ENCODE measurements around the gene STPG3. TPM values are rescaled to one million over a fixed set of nuclear protein-coding genes. Genes with fewer than 3 reads are reported as not detected.
"Not testable (repeated sequence)": the region's sequence is repeated elsewhere in the genome, so short reads cannot be mapped to it uniquely, and the experiment has no call there.

Gene STPG3
- polyA plus RNA-seq, 12 donors = 0.24 to 0.54 (median 0.30) TPM; not detected in 6

DNA sequence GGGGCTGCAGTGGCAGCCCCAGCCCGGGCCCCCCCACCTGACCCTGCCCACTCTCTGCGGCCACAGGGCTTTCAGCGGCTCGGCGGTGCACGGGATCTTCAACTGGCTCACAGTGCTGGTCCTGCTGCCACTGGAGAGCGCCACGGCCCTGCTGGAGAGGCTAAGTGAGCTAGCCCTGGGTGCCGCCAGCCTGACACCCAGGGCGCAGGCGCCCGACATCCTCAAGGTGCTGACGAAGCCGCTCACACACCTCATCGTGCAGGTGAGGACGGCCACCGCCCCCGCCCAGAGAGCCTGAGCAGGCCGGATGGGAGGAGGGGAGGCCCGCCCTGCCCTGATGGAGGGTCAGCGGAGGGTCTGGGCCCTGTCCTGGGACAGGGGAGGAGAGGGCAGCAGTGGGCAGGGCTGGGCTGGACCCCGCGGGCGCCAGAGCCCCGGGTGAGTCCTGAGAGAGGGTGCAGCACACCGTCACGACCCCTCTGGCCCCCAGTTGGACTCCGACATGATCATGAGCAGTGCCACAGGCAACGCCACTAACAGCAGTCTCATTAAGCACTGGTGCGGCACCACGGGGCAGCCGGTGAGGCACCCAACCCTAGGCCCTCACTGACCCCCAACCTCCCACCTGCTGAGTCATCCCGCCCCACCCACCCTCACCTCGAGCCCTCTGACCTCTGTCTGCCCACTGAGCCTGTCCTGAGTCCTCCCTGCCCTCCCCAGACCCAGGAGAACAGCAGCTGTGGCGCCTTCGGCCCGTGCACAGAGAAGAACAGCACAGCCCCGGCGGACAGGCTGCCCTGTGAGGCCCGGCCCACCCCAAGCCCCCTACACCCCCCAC, 17.7 kb upstream of the STPG3 start:
- DNase-seq = no peak

DNA sequence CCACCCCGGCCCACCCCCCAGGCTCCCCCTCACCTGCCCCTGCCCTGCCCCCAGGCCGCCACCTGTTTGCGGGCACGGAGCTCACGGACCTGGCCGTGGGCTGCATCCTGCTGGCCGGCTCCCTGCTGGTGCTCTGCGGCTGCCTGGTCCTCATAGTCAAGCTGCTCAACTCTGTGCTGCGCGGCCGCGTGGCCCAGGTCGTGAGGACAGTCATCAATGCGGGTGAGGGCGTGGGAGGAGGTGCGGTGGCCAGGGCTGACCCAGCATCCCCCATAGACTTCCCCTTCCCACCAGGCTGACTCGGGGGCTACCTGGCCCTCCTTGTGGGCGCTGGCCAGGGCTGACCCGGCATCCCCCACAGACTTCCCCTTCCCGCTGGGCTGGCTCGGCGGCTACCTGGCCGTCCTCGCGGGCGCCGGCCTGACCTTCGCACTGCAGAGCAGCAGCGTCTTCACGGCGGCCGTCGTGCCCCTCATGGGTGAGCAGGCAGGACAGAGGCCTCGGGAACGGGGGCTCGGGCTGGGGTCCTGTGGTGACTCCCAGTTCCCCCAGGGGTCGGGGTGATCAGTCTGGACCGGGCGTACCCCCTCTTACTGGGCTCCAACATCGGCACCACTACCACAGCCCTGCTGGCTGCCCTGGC, 16.9 kb upstream of the STPG3 start:
- no peak for DNase-seq

DNA sequence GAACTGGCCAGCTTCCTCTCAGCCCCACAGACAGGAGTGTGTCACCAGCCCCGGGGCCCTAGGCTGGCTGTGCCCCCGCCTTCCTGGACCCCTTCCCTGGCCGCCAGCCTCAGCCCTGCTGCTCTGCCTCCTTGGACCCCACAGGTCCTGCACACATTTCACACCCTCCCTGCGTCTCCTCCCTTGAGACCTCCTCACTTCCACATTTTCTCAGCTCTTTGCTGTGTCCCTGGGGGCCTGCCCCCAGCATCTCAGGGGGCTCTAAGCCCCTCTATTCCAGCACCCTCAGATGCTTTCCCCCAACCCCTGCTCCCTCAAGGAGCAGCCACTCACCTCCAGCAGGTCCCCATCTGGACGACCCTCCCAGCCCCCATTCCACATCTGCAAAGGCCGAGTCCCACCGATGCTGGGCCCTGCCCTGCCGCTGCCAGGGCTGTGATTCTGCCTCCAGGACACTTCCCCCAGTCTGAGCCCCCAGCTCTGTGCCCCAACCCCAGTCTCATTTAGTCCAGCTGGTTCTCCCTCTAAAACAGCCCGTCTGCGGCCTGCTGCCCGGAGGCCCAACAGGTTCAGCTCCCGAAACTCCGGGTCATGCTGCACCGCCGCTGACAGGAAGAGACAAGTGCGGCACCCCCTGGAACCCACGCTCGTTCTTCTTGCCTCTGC, 16.2 kb upstream of the STPG3 start:
- DNase-seq = no peak

DNA sequence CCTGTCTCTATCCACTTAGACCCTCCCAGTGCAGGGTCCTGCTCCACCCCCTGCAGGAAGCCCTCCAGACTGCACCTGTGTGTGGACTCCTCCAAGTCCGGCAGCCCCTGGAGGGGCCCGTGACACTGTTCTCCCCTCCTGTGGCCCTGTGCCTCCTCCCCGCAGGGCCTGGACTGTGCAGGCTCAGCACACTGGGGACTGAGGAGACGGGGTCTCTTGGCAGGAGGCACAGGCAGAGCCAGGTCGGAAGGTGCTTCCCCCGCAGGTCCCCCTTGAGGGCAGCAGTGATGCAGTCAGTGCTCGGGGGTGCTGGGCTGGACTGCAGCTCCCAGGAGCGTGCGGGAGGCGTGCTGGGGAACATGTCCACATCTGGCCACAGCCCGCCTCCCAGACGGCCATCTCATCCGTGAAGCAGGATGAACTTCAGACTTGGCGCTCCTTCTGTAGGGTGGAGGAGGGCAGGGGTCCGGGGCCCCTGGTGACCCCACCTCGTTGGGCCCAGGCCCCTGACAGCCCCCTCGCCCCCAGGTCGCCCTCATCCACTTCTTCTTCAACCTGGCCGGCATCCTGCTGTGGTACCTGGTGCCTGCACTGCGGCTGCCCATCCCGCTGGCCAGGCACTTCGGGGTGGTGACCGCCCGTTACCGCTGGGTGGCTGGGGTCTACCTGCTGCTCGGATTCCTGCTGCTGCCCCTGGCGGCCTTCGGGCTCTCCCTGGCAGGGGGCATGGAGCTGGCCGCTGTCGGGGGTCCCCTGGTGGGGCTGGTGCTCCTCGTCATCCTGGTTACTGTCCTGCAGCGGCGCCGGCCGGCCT, 15.5 kb upstream of the STPG3 start:
- DNase-seq = no peak

DNA sequence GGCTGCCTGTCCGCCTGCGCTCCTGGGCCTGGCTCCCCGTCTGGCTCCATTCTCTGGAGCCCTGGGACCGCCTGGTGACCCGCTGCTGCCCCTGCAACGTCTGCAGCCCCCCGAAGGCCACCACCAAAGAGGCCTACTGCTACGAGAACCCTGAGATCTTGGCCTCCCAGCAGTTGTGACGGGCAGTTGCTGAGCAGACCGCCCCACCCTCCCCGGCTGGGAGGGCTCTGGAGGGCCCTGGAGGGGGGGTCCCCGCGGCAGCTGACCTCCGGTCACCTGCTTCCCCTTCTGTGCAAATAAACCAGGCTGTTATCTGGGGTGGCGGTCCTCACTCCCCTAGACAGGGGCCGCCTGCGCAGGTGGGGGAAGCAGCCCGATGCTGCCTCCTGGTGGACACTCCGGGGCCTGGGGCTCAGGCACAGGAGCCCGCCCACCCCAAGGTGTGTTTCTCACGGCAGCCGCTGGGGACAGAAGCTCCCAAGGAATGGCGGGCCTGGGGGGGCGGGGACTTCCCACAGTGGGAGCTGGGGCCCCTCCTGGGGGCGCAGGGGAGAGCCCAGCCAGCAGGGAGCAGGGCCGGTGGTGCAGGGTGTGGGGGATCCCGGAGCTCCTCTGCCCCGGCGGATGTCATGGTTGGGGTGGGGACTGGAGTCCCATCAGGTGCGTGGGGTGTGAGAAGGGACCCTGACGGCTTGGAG, 14.7 kb upstream of the STPG3 start:
- peak; percentile 72 for DNase-seq

DNA sequence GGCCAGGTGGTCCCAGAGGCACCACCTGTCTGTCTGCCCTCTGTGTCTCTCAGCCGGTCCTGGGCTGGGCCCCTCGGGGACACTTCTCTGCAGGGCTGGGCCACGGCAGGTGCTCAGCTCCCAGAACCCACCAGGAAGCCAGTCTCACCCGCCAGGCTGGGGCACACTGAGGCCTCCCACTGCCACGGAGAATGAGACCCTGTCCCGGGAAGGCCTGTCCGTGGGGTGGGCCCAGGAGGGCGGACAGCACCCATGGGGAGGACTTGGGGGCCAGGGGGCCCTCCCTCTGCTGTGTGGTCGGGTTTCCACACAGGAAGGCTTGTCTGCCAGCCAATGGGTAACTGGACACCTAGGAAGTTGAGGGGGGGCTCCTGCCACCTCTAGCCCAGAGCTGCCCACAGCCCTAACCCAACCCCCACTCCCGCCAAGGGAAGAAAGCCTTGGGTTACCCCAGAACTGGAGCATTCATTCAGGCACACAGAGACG, 14.1 kb upstream of the STPG3 start:
- no peak for DNase-seq

DNA sequence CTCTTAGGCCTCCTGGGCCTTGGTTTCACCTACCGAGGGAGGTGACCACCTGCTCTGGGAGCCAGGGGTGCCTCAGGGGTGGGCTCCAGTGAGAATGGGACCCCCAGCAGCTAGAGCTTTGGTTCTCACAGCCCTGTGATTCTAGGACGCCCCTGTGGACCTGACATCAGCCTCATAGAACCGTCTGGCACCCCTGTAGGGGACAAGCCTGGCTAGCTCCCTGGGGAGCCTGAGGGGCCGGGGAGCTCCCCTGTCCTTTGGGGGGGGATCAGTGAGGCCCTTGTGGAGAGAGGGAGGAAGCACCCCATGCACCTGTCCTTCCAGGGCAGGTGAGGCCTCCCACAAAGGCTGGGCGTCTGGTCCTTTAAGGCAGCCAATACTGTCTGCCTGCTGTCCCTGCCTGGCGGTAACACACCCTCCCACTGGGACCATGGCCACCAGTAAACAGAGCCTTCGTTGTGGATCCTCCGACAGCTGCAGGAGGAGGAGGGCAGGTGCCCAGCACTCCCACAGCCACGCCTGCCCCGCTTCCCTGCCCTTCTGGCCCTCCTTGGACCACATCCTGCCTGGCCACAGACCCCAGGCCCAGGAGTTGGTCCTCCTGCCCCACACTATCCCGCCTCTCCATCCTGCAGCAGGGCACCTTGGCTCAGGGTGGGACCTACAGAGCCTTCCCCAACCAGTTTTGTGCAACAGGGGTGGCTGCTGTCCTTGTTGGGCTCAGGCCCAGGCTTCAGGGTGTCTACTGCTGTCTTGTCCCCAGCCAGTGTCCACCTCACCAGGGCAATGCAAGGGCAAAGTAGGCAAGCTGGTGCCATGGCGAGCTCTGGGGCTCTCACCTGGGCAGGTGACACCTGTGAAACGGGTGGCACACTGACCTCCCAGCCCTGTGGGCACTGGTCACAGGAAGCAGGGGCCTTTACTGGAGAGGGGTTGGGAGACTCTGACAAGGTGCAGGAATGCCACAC, 13.0 kb upstream of the STPG3 start:
- DNase-seq = no peak

DNA sequence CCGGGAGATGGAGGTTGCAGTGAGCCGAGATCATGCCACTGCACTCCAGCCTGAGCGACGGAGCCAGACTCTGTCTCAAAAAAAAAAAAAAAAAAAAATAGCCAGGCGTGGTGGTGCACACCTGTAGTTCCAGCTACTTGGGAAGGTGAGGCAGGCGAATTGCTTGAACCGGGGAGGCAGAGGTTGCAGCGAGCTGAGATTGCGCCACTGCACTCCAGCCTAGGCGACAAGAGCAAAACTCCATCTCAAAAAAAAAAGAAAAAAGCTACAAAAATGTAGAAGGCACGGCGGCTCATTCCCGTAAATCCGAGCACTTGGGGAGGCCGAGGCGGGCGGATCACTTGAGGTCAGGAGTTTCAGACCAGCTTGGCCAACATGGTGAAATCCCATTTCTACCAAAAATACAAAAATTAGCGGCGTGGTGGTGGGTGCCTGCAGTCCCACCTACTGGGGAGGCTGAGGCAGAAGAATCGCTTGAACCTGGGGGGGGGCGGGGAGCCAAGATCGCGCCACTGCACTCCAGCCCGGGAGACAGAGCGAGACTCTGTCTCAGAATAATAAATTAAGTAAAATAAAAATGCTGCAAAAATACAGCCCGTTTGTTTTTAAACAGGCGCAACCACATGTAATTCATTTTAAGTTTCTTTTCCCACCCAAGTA, 11.4 kb upstream of the STPG3 start:
- not testable (repeated sequence) for DNase-seq

DNA sequence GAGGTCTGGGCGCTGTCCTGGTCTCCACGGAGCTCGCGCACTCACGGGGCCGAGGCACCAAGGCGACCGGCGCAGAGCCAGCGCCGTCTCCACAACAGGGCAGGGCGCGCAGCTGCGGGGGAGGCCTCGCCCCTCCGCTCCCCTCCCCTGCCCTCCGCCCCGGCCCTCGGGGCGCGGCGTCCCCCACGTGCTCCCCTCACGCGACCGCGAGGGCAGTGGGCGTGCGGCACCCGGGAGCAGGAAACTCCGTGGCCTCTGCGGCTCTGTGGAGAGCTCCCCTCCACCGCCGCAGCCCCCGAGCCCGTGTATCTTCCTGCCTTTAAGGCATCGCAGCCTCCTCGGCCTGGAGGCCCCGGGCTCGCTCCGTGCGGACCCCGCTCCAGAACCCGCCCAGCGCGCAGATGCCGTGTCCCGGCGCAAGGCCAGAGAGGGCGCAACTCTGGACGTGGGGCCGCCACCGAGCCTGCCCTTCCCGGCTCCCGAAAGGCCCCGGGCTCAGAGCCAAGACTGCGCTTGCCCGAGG, 10.7 kb upstream of the STPG3 start:
- peak; percentile 75 for DNase-seq

DNA sequence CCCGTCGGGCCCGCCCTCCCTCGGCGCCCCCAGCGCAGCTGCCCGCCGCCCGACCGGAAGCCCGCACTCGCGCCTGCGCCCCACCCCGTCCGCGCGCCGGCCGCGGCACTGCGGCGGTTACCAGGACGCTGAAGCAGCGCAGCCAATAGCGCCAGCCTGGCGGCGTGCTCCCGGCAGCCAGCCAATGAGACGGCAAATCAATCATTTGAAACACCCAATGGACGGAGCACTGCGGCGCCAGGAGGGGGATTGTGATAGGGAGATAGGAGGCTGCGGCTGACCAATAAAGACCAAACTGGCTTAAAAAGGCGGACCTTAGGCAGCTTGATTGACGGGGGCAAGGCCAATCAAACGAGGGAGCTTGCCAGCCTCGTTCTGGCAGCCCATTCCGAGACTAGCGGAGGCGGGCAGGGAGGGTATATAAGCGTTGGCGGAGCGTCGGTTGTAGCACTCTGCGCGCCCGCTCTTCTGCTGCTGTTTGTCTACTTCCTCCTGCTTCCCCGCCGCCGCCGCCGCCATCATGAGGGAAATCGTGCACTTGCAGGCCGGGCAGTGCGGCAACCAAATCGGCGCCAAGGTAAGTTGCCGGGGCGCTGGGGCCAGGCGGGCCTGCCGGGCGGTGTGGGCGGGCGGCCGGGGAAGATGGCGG, 10.1 kb upstream of the STPG3 start, which contains the start of gene TUBB4B:
TSS of gene TUBB4B (plus strand) at position 447 of the 649 bp plus-strand sequence. CDS start at position 521, 74 bp downstream.
- peak; percentile 100 for DNase-seq

DNA sequence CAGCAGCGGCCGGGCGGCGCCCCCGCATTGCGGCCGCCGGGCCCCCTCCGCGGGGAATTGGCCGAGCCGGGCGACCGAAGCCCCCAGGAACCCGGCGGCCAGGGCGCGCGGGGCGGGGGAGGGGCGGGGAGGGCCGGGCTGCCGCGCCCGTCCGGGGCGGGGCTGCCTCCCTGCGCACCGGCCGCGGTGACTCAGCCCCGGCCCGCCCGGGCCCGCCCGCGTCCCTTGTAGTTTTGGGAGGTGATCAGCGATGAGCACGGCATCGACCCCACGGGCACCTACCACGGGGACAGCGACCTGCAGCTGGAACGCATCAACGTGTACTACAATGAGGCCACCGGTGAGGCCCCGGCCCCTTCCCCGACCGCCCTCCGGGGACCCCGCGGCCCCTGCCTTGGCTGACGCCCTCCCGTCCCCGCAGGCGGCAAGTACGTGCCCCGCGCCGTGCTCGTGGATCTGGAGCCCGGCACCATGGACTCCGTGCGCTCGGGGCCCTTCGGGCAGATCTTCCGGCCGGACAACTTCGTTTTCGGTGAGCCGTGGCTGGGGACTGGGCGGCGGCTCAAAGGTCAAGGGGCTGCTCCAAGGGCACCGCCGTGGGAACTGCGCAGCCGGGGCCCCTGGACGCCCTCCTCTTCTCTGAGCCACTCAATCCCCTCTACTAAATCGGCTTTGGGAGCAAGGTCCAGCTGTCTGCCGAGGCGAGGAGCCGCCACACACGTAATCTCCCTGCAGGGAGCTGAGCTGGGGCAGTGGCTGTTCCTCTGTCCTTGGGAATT, 9.4 kb upstream of the STPG3 start:
- no peak for DNase-seq

DNA sequence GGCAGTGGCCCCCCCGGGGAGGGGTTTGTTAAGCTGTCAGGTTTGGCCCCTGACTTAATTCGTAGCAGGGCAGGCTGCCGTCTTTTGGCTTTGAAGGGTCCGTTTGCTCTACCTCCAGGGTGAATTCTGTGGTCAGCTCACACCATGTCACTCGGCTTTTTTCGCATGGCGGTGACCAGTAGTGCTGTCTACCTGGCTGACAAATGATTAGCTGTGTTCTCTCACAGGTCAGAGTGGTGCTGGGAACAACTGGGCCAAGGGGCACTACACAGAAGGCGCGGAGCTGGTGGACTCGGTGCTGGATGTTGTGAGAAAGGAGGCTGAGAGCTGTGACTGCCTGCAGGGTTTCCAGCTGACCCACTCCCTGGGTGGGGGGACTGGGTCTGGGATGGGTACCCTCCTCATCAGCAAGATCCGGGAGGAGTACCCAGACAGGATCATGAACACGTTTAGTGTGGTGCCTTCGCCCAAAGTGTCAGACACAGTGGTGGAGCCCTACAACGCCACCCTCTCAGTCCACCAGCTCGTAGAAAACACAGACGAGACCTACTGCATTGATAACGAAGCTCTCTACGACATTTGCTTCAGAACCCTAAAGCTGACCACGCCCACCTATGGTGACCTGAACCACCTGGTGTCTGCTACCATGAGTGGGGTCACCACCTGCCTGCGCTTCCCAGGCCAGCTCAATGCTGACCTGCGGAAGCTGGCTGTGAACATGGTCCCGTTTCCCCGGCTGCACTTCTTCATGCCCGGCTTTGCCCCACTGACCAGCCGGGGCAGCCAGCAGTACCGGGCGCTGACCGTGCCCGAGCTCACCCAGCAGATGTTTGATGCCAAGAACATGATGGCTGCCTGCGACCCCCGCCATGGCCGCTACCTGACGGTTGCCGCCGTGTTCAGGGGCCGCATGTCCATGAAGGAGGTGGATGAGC, 8.6 kb upstream of the STPG3 start:
- DNase-seq = no peak

DNA sequence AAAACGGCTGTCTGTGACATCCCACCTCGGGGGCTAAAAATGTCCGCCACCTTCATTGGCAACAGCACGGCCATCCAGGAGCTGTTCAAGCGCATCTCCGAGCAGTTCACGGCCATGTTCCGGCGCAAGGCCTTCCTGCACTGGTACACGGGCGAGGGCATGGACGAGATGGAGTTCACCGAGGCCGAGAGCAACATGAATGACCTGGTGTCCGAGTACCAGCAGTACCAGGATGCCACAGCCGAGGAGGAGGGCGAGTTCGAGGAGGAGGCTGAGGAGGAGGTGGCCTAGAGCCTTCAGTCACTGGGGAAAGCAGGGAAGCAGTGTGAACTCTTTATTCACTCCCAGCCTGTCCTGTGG, 7.8 kb upstream of the STPG3 start:
- not testable (repeated sequence) for DNase-seq

DNA sequence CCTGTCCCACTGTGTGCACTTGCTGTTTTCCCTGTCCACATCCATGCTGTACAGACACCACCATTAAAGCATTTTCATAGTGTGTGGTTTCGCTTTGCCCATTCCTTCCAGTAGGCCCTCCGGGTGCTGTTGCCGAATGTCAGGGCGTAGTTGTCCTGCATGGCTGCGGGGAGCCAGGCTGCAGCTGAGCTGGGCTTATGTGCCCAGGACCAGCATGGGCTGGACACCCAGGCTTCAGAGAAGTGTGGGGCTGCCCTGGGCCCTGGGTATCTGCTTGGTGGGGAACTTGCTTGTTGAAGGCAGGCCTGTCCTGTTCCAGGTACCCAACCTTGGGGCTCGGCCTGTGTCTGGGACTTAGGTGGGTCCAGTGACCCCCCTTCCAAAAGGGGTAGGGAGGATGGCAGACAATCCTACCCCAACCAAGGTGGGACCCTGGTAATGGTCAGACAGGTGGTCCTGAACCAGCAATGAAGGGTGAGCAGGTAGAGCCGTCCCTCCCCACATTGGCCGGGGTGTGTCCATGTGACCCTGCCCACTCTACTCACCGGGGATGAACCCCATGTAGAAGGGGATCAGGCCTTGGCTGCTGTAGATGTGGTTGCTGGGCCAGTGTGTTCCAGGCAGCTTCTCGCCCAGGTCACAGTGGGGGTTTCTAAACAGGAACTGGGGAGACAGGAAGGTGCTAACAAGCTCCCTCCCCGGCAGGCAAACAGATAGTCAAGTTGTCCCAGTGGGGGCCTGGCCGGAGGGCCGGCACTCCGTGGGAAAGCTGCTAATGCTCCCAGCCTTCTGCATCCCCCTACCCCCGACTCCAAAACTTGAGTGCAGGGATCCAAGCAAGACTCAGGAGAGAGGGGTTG, 7.2 kb upstream of the STPG3 start:
- DNase-seq = no peak

Data from muscle of arm (tissue), 12 donors.